GM18502 (cell line): Measurements from ENCODE around the gene F2.
"Not testable (repeated sequence)": the region's sequence is repeated elsewhere in the genome, so short reads cannot be mapped to it uniquely, and the experiment has no call there.

Experiments used
- ATAC-seq: cut with Tn5 transposase; IDR thresholded peaks from one replicate; pipeline ENCODE4 v1.9.1; 2021; ENCODE audit warnings: mild to moderate bottlenecking; ENCODE audit not compliant: unreplicated experiment, poor library complexity

The F2 gene

GRCh38 chr11:46710821-46711269 is 8.2 kb upstream of the F2 start:
- no peak for ATAC-seq

DNA sequence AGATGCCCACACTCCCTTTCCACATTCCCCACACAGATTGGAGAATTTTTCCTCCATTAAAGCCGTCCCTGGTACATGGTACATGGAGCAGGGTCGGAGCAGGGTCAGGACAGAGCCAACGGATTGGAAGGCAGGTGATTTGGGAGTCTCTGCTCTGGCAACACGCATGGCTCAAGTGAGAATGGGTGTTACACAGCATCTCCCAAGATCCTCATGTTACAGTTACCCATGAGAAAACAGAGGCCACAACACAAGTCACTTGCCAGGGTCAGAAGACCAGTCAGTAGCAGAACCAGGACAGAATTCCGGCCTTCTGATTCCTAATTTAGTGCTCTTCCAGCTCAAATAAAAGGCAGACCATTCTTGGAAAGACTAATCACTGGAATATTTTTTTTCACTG is 7.7 kb upstream of the F2 start:
- ATAC-seq = no peak

DNA sequence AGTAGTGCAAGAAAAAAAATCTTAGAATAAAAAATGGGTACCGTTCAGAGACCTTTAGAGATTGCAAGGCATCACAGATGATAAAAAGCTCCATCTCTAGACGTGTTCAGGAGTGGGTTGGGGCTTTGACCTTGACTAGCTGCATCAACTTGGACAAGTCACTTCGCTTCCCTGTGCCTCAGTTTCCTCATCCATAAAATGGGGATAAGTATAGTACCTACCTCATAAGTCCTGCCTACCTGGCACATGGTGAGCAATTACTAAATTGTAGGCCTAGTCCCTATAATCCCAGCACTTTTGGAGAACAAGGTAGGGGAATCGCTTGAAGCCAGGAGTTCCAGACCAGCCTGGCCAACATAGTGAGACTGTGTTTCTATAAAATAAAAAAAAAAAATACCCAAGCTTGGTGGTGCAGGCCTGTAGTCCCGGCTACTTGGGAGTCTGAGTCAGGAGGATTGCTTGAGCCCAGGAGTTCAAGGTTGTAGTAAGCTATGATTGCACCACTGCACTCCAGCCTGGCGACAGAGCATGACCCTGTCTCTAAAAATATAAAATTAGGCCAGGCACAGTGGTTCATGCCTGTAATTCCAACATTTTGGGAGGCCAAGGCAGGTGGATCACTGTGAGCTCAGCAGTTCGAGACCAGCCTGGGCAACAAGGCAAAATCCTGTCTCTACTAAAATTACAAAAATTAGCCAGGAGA is 6.0 kb upstream of the F2 start:
- no peak for ATAC-seq

DNA sequence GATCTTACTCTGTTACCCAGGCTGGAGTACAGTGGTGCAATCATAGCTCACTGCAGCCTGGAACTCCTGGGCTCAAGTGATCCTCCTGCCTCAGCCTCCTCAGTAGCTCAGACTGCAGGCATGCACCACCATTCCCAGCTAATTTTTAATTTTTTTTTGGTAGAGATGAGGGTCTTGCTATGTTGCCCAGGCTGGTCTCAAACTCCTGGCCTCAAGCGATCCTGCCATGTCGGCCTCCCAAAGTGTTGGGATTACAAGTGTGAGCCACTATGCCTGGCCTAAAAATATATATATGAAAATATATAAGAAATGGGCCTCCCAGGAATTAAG is 1.2 kb upstream of the F2 start:
- ATAC-seq = not testable (repeated sequence)

GRCh38 chr11:46718155-46719019 is 626 bp upstream of the F2 start:
- no peak for ATAC-seq

DNA sequence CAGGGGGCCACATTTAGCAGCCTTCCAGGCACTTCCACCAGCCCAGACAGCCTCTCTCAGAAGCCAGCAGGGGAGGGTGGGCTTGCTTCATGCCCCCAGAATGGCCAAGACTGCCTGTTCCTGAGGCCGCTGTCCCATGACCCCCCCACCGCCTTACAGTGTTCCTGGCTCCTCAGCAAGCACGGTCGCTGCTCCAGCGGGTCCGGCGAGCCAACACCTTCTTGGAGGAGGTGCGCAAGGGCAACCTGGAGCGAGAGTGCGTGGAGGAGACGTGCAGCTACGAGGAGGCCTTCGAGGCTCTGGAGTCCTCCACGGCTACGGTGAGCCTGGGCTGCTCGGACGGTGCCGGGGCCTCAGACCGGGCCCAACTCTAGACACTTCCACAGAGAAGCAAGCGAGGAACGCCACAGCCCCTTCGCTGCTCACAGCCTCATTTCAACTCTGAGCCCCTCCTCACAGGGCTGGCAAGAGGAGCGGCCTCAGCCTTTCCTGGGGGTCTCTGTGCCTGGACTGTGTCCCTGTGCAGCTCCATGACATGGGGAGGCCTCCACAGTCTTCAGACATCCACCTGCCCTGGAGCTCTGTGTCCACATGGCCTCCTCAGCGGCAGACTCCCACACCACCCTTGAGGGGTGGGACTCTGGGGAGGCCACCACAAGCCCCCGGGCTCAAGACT is 668 bp downstream of the F2 start:
- ATAC-seq = no peak

- ATAC-seq = no peak
Measured at GRCh38 chr11:46721286-46721685, 2.3 kb downstream of the F2 start.

DNA sequence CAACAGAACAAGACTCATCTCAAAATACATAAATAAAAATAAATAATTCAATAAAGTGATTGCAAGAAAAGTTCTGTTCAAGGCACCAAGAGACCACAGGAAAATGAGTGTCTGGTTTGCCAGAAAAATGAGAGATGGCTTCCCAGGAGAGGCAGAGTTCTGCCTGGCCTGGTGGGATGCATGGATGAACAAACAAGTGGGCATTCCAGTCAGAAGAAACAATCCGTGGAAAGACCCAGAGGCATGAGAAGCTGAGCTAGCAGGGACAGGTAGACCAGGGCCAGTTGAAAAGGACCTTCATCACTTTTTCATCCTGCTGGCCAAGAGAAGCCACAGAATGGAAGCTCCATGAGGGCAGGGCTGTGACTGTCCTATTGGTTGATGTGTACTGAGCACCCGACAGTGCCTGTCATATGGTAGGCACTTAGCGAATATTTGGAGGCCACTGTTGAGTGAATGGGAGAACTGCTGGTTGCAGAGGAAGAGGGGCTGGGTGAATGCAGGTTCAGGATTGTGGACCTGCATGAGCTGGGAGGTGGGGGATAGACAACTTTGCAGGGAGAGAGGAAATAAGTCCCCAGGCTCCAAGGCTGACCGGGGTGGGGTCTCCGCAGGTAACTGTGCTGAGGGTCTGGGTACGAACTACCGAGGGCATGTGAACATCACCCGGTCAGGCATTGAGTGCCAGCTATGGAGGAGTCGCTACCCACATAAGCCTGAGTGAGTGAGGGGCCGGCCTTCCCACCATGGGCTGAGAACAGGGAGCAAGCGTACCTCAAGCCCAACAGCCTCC is 3.7 kb downstream of the F2 start:
- no peak for ATAC-seq

DNA sequence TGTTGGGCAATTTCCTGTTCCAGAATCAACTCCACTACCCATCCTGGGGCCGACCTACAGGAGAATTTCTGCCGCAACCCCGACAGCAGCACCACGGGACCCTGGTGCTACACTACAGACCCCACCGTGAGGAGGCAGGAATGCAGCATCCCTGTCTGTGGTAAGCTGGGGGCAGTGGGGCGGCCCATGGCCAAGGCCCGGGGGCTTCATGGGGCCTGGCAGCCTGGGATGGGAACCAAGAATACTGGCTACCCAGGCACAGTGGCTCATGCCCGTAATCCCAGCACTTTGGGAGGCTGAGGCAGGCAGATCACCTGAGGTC is 4.3 kb downstream of the F2 start:
- no peak for ATAC-seq

GRCh38 chr11:46724088-46724487 is 5.1 kb downstream of the F2 start:
- no peak for ATAC-seq

DNA sequence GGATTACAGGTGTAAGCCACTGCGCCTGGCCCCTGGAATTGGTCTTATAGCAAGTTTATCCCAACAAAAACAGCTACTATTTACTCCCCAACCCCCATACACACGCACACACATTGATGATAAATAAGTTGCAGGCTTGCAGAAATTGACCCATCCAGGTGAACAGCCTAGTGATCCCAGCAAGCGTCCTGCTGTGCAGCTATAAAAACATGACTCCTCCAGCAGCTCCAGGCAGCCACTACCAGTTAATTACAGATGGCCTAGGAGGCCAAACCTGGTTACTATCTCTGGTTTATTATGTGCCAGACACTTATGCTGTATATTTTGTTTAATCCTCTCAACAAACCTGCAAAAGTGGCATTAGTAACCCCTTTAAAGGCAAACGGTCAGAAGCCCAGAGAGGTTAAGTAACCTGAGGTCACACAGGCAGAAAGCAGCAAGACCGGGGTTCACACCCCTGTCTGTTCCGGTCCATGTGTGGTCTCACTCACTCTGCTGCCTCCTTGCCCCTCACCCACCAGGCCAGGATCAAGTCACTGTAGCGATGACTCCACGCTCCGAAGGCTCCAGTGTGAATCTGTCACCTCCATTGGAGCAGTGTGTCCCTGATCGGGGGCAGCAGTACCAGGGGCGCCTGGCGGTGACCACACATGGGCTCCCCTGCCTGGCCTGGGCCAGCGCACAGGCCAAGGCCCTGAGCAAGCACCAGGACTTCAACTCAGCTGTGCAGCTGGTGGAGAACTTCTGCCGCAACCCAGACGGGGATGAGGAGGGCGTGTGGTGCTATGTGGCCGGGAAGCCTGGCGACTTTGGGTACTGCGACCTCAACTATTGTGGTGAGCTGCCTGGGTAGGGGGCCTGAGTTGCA is 6.6 kb downstream of the F2 start:
- ATAC-seq = no peak

DNA sequence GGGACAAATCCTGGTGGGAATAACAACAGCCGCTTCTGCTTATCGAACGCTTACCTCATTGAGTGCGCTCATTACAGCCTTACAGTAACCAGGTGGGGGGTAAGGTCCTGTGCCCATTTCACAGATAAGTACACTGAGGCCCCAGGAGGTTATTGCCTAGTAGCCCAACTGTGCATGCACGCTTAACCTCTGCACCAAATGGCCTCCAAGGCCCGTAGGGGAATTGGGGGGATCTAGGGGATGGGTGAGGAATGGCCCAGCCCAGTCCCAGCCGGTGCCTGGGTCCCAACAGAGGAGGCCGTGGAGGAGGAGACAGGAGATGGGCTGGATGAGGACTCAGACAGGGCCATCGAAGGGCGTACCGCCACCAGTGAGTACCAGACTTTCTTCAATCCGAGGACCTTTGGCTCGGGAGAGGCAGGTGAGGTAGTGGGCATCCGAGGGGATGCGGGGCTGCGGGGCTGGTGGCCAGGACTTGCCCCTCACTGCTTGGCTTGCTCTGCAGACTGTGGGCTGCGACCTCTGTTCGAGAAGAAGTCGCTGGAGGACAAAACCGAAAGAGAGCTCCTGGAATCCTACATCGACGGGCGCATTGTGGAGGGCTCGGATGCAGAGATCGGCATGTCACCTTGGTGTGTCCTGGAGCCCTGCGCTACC is 7.3 kb downstream of the F2 start:
- ATAC-seq = no peak

GRCh38 chr11:46727952-46728658 is 9.1 kb downstream of the F2 start:
- no peak for ATAC-seq

DNA sequence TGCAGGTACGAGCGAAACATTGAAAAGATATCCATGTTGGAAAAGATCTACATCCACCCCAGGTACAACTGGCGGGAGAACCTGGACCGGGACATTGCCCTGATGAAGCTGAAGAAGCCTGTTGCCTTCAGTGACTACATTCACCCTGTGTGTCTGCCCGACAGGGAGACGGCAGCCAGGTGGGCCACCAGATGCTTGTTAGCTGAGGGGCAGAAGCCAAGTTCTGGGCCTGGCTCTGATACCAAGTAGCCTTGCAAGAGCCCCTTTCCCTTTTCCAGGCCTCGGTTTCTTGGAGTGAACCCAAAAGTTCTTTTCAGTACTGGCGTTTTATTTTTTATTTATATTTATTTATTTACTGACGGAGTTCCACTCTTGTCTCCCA is 9.6 kb downstream of the F2 start:
- ATAC-seq = no peak

DNA sequence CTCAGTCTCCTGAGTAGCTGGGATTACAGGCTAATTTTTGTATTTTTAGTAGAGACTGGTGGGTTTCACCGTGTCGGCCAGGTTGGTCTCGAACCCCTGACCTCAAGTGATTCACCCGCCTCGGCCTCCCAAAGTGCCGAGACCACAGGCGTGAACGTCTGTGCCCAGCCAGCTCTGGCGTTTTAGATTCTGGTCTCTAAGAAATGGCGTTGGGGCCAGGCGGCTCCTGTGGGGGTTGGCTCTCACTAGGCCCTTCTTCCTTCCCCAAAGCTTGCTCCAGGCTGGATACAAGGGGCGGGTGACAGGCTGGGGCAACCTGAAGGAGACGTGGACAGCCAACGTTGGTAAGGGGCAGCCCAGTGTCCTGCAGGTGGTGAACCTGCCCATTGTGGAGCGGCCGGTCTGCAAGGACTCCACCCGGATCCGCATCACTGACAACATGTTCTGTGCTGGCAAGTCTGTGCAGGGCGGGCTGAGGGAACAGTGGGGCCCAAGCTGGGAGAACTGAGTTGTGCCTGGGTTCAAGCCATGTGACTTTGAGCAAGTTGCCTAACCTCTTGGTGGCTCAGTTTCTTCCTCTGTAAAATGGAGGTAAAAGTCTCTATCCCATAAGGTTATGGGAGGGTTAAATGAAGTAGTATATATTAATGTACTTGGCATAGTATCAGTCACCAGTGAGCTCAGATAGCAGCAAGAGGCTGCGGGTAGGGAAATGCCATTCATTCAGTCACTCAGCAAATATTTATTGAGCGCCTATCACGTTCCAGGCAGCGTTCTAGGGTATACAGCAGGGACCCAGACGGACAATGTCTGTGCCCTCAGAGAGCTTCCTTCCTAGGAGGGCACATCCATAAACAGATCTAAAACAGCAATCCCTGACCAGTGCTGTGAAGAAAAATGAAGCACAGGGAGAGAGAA is 10.4 kb downstream of the F2 start:
- ATAC-seq = no peak

DNA sequence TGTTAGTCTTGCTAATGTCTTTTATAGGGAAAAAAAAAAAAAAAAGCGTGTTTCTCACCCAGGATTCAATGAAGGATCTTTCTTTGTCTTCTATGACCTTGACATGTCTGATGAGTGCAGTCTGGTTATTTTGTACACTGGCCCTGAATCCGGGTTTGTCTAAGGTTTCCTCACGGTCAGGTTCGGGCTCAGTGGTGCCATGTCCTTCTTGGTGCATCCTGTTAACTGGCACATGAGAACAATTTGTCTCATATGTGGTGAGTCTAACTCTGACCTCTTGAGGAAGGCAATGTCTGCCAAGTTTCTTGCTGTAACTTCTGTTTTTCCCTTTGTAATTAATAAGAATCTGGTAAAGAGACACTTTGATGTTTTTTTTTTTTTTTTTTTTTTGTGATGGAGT is 12.5 kb downstream of the F2 start:
- no peak for ATAC-seq

DNA sequence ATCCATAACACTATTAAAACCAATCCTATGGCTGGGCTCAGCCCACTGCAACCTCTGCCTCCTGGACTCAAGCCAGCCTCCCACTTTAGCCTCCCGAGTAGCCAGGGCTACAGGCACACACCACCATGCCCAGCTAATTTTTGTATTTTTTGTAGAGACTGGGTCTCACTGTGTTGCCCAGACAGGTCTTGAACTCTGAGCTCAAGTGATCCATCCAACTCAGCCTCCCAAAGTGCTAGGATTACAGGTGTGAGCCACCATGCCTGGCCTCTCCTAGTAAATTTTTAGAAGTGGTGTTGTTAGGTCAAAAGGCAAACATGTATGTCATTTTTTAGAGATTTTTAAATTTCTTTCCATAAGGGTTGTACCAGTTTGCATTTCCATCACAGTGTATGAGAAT is 14.2 kb downstream of the F2 start:
- ATAC-seq = no peak

DNA sequence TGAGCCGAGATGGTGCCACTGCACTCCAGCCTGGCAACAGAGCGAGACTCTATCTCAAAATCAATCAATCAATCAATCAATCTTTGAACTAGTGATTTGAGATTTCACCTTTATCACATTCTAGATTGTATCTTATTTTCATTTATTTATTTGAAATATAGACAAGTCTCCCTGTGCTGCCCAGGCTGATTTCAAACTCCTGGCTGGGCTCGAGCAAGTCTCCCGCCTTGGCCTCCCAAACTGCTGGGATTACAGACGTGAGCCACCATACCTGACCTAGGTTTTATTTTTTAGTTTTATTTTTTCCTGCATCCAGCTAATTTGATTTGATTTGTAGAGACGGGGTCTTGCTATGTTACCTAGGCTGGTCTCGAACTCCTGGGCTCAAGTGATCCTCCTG is 17.1 kb downstream of the F2 start:
- no peak for ATAC-seq
